Fibroblast of skin of left quadriceps (primary cell): ENCODE data around the gene OR6P1.

ENCODE experiments used
- DNase-seq, 2 experiments: peaks; one replicate each; pipeline ENCODE4 v3.0.0-alpha.2; 2013; ENCODE audit warnings: low read depth in 2 of 2

OR6P1 gene

GRCh38 chr1:158516966-158517365 lies 53.4 kb downstream of the OR6P1 start:
- no peak for DNase-seq
